Gastrocnemius medialis (tissue), 4 donors: ENCODE measurements around the gene ANKRD40. TPM values are rescaled to one million over a fixed set of nuclear protein-coding genes. Genes with fewer than 3 reads are reported as not detected.

Experiments
- ATAC-seq, 2 donors: fragments of 150-250 bp; one replicate each; pipeline ENCODE4 v1.9.1; 2016
- DNase-seq, 2 donors: peaks; one replicate each; pipeline ENCODE4 v3.0.0-alpha.2; 2019
- H3K27ac ChIP-seq, 4 donors: fragments of 200-600 bp; sonication (generic); 1 replicate in 1 of 4; 2 replicates in 3 of 4; pipeline ENCODE4 v1.5.1; 2016 to 2018; ENCODE audit warnings: mild to moderate bottlenecking in 2 of 4, moderate library complexity in 1 of 4
- H3K27me3 ChIP-seq, 3 donors: fragments of 200-600 bp; sonication (generic) in 2 of 3; 1 replicate in 1 of 3; 2 replicates in 2 of 3; pipeline versions ENCODE4 v1.5.1 to v1.6.0; 2016 to 2019; ENCODE audit warnings: mild to moderate bottlenecking in 1 of 3, moderate library complexity in 1 of 3
- H3K36me3 ChIP-seq, 2 donors: fragments of 200-600 bp; sonication (generic) in 1 of 2; one replicate each; pipeline ENCODE4 v1.5.1; 2017 to 2018
- H3K4me1 ChIP-seq, 2 donors: fragments of 200-600 bp; sonication (generic) in 1 of 2; one replicate each; pipeline ENCODE4 v1.5.1; 2016 to 2017; ENCODE audit warnings: mild to moderate bottlenecking in 2 of 2
- H3K4me3 ChIP-seq, 4 donors: fragments of 200-600 bp; sonication (generic) in 3 of 4; 1 replicate in 1 of 4; 2 replicates in 3 of 4; pipeline ENCODE4 v1.5.1; 2016 to 2019; ENCODE audit warnings: mild to moderate bottlenecking in 2 of 4
- H3K9me3 ChIP-seq, 3 donors: fragments of 200-600 bp; sonication (generic) in 2 of 3; 1 replicate in 1 of 3; 2 replicates in 2 of 3; pipeline ENCODE4 v1.5.1; 2016 to 2019
- POLR2A ChIP-seq, 2 donors: fragments of 450-650 bp; IDR thresholded peaks; one replicate each; pipeline ENCODE4 v1.6.1; 2017; ENCODE audit warnings: antibody characterized with exemption in 2 of 2, mild to moderate bottlenecking in 2 of 2, moderate library complexity in 2 of 2
- in situ Hi-C, 4 donors: fragments of 200-750 bp; cut with MboI; loops; one replicate each; pipeline versions ENCODE4 v1.15.0 to v1.8.0; 2017; ENCODE audit warnings: low sequenced_read_pairs in 4 of 4
- intact Hi-C: fragments of 100-400 bp; cut with DNase I; formaldehyde crosslinking; loops from one replicate; pipeline ENCODE4 v1.15.1; 2023; ENCODE audit warnings: low total_unique reads
- total RNA-seq, 4 donors: library from RNA; depleted of rRNA; stranded (reverse); fragments of >200 nt; gene quantifications; one replicate each; pipeline versions ENCODE4 v1.1.0 to v1.2.3, GENCODE V29; 2016
- TF ChIP-seq, protein P1 (sequence below), 5 experiments: fragments of 450-650 bp in 3 of 5; fragments of 200-600 bp in 2 of 5; sonication (generic) in 2 of 5; IDR thresholded peaks in 4 of 5; conservative IDR thresholded peaks in 1 of 5; 1 replicate in 4 of 5; 2 replicates in 1 of 5; pipeline ENCODE4 v1.5.1; 2016 to 2019; ENCODE audit warnings: antibody characterized with exemption in 5 of 5, mild to moderate bottlenecking in 3 of 5, moderate library complexity in 3 of 5

Gene ANKRD40
- total RNA-seq, 4 donors from 2014 or later = 97.3 to 135 (median 112) TPM

DNA sequence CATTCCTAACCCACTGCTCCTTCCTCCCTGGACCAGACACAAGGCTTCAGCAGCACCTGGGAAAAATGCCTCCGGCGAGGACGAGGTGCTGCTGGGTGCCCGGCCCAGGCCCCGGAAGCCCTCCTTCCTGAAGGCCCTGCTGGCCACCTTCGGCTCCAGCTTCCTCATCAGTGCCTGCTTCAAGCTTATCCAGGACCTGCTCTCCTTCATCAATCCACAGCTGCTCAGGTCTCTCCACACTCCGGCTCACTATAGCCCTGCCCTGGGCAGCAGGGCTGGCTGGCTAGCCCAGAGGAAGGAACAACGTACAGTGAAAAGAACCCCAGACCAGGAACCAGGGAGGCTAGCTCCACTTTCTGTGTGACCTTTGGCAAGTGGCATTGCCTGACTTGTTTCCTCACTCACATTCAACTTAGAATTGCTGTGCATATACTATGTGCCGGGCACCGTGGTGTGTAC is 46.8 kb downstream of the ANKRD40 start:
- no peak for DNase-seq
- Histone ChIP-seq H3K4me3 (no peak overlapping the region), H3K9me3 (no peaks in the 10 kb centered on the region), H3K36me3 (no peaks in the 10 kb centered on the region), H3K27ac (peak overlapping the region in 2 of 4 donors; percentile 2 to 48), H3K4me1 (peaks cover 21 to 26% of the 10 kb centered on the region in 2 donors), H3K27me3 (no peaks in the 10 kb centered on the region)
- in situ Hi-C loops = no loop called here
- intact Hi-C loops = no loop called here
- TF ChIP-seq, protein P1, sequence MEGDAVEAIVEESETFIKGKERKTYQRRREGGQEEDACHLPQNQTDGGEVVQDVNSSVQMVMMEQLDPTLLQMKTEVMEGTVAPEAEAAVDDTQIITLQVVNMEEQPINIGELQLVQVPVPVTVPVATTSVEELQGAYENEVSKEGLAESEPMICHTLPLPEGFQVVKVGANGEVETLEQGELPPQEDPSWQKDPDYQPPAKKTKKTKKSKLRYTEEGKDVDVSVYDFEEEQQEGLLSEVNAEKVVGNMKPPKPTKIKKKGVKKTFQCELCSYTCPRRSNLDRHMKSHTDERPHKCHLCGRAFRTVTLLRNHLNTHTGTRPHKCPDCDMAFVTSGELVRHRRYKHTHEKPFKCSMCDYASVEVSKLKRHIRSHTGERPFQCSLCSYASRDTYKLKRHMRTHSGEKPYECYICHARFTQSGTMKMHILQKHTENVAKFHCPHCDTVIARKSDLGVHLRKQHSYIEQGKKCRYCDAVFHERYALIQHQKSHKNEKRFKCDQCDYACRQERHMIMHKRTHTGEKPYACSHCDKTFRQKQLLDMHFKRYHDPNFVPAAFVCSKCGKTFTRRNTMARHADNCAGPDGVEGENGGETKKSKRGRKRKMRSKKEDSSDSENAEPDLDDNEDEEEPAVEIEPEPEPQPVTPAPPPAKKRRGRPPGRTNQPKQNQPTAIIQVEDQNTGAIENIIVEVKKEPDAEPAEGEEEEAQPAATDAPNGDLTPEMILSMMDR (IDR thresholded peaks at IDR 0.05 in 4 of 5, conservative IDR thresholded peaks at IDR 0.05 in 1 of 5) = no peak
- no peak for TF ChIP-seq POLR2A (IDR thresholded peaks at IDR 0.05)
- peak in 1 of 2 donors; percentile 7 for ATAC-seq

DNA sequence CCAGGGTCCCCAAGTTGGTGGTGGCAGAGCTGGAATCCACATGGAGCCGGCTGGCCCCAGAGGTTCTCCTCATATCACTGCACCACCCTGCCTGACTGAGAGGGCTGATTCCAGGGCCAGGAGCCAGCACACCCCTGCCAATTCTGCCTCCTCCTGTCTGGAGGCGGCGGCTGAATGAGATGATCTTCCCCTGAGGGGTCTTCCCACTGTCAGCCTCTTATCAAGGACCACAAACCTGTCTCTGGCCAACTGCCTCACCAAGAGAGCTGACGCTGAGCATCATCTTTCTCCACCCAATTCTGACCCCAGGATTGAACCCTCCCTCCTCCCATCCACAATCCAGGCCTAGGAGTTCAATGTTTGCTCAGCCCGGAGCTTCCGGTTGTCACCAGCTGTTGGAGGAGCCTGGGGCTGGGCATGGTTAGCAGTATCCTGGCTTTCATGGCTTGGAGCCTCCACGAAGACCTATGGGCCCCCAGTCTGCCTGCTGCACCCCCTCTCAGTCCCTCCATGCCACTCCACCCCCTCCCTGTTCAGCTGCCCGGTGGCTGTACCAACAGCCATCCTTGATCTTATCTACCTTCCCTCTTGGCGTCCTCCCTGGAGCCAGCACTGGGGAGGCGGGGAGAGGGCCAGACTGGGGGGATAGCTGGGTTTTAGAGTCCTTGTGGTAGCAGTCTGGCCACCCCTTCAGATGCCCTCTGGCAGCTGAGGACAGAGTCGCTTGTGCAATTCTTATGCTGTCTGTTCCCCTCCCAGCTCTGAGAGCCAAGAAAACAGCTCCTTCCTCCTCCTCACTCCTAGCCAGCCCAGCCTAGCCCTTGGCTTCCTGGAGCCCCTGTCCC is 47.5 kb downstream of the ANKRD40 start:
- TF ChIP-seq POLR2A (IDR thresholded peaks at IDR 0.05) = no peak
- TF ChIP-seq, protein P1 (IDR thresholded peaks at IDR 0.05 in 4 of 5, conservative IDR thresholded peaks at IDR 0.05 in 1 of 5) = no peak
- Histone ChIP-seq H3K27me3 (no peaks in the 10 kb centered on the region), H3K4me1 (peaks cover 21 to 26% of the 10 kb centered on the region in 2 donors), H3K27ac (peak overlapping the region in 1 of 4 donors; percentile 48), H3K9me3 (no peaks in the 10 kb centered on the region), H3K4me3 (no peak overlapping the region), H3K36me3 (no peaks in the 10 kb centered on the region)
- intact Hi-C loops = no loop called here
- in situ Hi-C loops = no loop called here
- ATAC-seq (peak in 1 of 2 donors; percentile 35), DNase-seq (no peak)

DNA sequence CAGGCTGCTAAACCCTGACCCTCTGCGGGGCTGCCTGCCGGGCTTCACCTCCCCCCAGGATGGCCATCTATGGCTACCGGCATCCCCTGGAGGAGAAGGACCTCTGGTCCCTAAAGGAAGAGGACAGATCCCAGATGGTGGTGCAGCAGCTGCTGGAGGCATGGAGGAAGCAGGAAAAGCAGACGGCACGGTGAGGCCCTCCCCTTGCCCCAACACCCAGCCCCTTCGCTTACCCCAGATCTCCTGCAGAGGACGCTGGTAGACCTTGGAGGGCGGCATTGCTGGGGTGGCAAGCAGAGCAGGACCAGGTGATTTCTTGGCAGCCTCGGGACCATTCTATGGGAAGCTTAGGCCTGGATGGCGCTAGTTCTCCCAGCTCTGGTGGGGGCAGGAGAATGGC is 48.5 kb downstream of the ANKRD40 start:
- in situ Hi-C loops (no loop called here), intact Hi-C loops (no loop called here)
- H3K27ac ChIP-seq = no peak overlapping the region
- no peak overlapping the region for H3K4me3 ChIP-seq
- TF ChIP-seq, protein P1 (IDR thresholded peaks at IDR 0.05 in 4 of 5, conservative IDR thresholded peaks at IDR 0.05 in 1 of 5) = no peak
- no peak for TF ChIP-seq POLR2A (IDR thresholded peaks at IDR 0.05)
- no peaks in the 10 kb centered on the region for H3K27me3 ChIP-seq
- no peak for ATAC-seq
- H3K4me1 ChIP-seq = peaks cover 21 to 26% of the 10 kb centered on the region in 2 donors
- H3K36me3 ChIP-seq = no peaks in the 10 kb centered on the region
- no peak for DNase-seq
- H3K9me3 ChIP-seq = no peaks in the 10 kb centered on the region

DNA sequence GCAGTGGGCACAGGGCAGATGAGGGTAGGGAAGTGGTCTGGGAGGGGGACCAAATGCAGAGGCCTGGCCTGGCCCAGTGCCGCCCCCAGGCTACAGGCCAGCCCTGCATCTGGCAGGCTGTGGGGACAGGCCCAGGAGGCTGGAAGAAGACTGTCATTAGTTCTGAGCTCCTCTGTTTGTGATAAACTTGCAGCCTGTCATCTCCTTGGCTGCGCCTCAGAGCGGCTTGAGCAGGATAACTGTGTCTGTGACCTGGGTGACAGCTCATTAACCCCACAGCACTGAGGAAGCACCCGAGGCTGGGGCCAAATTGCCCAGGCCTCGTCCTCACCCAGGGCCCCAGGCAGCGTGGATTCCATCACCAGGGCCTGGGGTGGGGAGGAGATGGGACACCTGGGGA is 49.1 kb downstream of the ANKRD40 start:
- Histone ChIP-seq H3K4me3 (no peak overlapping the region), H3K27me3 (no peaks in the 10 kb centered on the region), H3K27ac (no peak overlapping the region), H3K9me3 (no peaks in the 10 kb centered on the region), H3K4me1 (peaks cover 21 to 26% of the 10 kb centered on the region in 2 donors), H3K36me3 (no peaks in the 10 kb centered on the region)
- intact Hi-C loops = no loop called here
- TF ChIP-seq POLR2A (IDR thresholded peaks at IDR 0.05) = no peak
- TF ChIP-seq, protein P1 (IDR thresholded peaks at IDR 0.05 in 4 of 5, conservative IDR thresholded peaks at IDR 0.05 in 1 of 5) = no peak
- in situ Hi-C loops = no loop called here
- DNase-seq (no peak), ATAC-seq (no peak)
